MCF 10A (cell line): Measurements from ENCODE around the gene GGACT. TPM values are rescaled to one million over a fixed set of nuclear protein-coding genes. Genes with fewer than 3 reads are reported as not detected.

Experiments used
- BruUV-seq: library from RNA; stranded (reverse); fragments of 400-500 nt; replicated peaks from 2 replicates; lab custom pipeline; 2021; lab: Mats Ljungman, UMichigan
- CTCF ChIA-PET: fragments of 300-600 bp; sonication (Branson Sonifier 250); formaldehyde crosslinking; extraction: SDS; loops from one replicate; lab custom pipeline; 2021; ENCODE audit warnings: antibody characterized with exemption, inconsistent platforms; lab: Yijun Ruan, JAX
- POLR2A ChIA-PET: fragments of 300-600, 350-650 bp; sonication (Branson Sonifier 250); formaldehyde crosslinking; extraction: SDS; loops from one replicate; lab custom pipeline; 2020; ENCODE audit warnings: antibody characterized with exemption, inconsistent platforms; lab: Yijun Ruan, JAX
- DNase-seq: peaks from one replicate; pipeline ENCODE4 v3.0.0-alpha.2; 2018; ENCODE audit not compliant: unreplicated experiment
- H3K27ac Mint-ChIP-seq: one replicate; pipeline ENCODE4 v1.8.0; 2022; ENCODE audit warnings: mild to moderate bottlenecking, low read depth, mixed read lengths; ENCODE audit not compliant: unreplicated experiment
- H3K27me3 Mint-ChIP-seq: one replicate; pipeline ENCODE4 v1.8.0; 2022; ENCODE audit warnings: mixed read lengths; ENCODE audit not compliant: insufficient read depth, unreplicated experiment
- H3K36me3 Mint-ChIP-seq: one replicate; pipeline ENCODE4 v1.8.0; 2022; ENCODE audit warnings: mild to moderate bottlenecking, moderate library complexity, mixed read lengths; ENCODE audit not compliant: insufficient read depth, unreplicated experiment
- H3K4me1 Mint-ChIP-seq: one replicate; pipeline ENCODE4 v1.8.0; 2022; ENCODE audit warnings: mixed read lengths; ENCODE audit not compliant: insufficient read depth, unreplicated experiment
- H3K4me3 Mint-ChIP-seq: one replicate; pipeline ENCODE4 v1.8.0; 2022; ENCODE audit warnings: mild to moderate bottlenecking, moderate library complexity, mixed read lengths; ENCODE audit not compliant: unreplicated experiment
- H3K9me3 Mint-ChIP-seq: one replicate; pipeline ENCODE4 v1.8.0; 2022; ENCODE audit warnings: mixed read lengths; ENCODE audit not compliant: unreplicated experiment
- CTCF ChIP-seq: fragments of 200-600 bp; IDR thresholded peaks from one replicate; pipeline ENCODE4 v1.8.0; 2022; ENCODE audit warnings: antibody characterized with exemption, mild to moderate bottlenecking; ENCODE audit not compliant: unreplicated experiment
- intact Hi-C: fragments of 100-400 bp; cut with micrococcal nuclease; formaldehyde crosslinking; loops from 2 replicates; pipeline ENCODE4 v1.14.1; 2022
- total RNA-seq: library from RNA; stranded (reverse); gene quantifications from 2 replicates; pipeline ENCODE4 v1.2.3, GENCODE V29; 2022

GGACT gene
- total RNA-seq, 1 experiment from 2014 or later = 8.1 TPM

GRCh38 chr13:100485265-100485664, 103.3 kb downstream of the GGACT start:
- no peak overlapping the region for H3K27ac Mint-ChIP-seq
- POLR2A ChIA-PET = no interaction called here

GRCh38 chr13:100484702-100485101, 103.9 kb downstream of the GGACT start:
- POLR2A ChIA-PET = no interaction called here
- H3K4me3 Mint-ChIP-seq = no peak overlapping the region
- no peaks in the 10 kb centered on the region for H3K9me3 Mint-ChIP-seq
- peaks cover 4% of the 10 kb centered on the region for H3K4me1 Mint-ChIP-seq
- no peak for TF ChIP-seq CTCF
- no peak for DNase-seq
- no peak overlapping the region for H3K27ac Mint-ChIP-seq
- no peaks in the 10 kb centered on the region for H3K36me3 Mint-ChIP-seq
- intact Hi-C loops = no loop called here
- CTCF ChIA-PET = interaction anchor here (1.1 kb wide), 1 partner anchor 10 kb away, joined by 3 read pairs; no protein-coding TSS in a partner anchor
- BruUV-seq = no TSS peak
- no peaks in the 10 kb centered on the region for H3K27me3 Mint-ChIP-seq

More at GRCh38 chr13:100485265-100485664, 103.3 kb downstream of the GGACT start:
- no peak for DNase-seq
- intact Hi-C loops = no loop called here
- H3K27me3 Mint-ChIP-seq = no peaks in the 10 kb centered on the region
- no TSS peak for BruUV-seq
- no peak overlapping the region for H3K4me3 Mint-ChIP-seq
- H3K9me3 Mint-ChIP-seq = no peaks in the 10 kb centered on the region
- peaks cover 6% of the 10 kb centered on the region for H3K4me1 Mint-ChIP-seq
- no peak for TF ChIP-seq CTCF
- H3K36me3 Mint-ChIP-seq = no peaks in the 10 kb centered on the region
- CTCF ChIA-PET = interaction anchor here (1.1 kb wide), 1 partner anchor 10 kb away, joined by 3 read pairs; no protein-coding TSS in a partner anchor

GRCh38 chr13:100483841-100484381, 104.7 kb downstream of the GGACT start:
- ChIA-PET CTCF (no interaction called here), POLR2A (no interaction called here)
- Mint-ChIP-seq H3K27ac (no peak overlapping the region), H3K4me3 (no peak overlapping the region), H3K9me3 (no peaks in the 10 kb centered on the region), H3K4me1 (no peaks in the 10 kb centered on the region), H3K27me3 (no peaks in the 10 kb centered on the region), H3K36me3 (no peaks in the 10 kb centered on the region)
- TF ChIP-seq CTCF = no peak
- intact Hi-C loops = no loop called here
- DNase-seq = no peak
- no TSS peak for BruUV-seq

GRCh38 chr13:100483139-100483538, 105.5 kb downstream of the GGACT start:
- Mint-ChIP-seq H3K4me3 (no peak overlapping the region), H3K4me1 (no peaks in the 10 kb centered on the region), H3K27me3 (no peaks in the 10 kb centered on the region), H3K27ac (no peak overlapping the region), H3K36me3 (no peaks in the 10 kb centered on the region), H3K9me3 (no peaks in the 10 kb centered on the region)
- DNase-seq = no peak
- no TSS peak for BruUV-seq
- ChIA-PET POLR2A (no interaction called here), CTCF (no interaction called here)
- TF ChIP-seq CTCF = no peak
- intact Hi-C loops = no loop called here
